Tibial nerve (tissue), 4 donors: ENCODE data around the gene ZSWIM7. TPM values are rescaled to one million over a fixed set of nuclear protein-coding genes. Genes with fewer than 3 reads are reported as not detected.

Experiments used
- DNase-seq, 2 donors: peaks; one replicate each; pipeline ENCODE4 v3.0.0-alpha.2; 2019; ENCODE audit warnings: low spot score in 2 of 2
- H3K27ac ChIP-seq, 4 donors: fragments of 200-600 bp; sonication (generic) in 3 of 4; one replicate each; pipeline ENCODE4 v1.5.1; 2017 to 2019; ENCODE audit warnings: mild to moderate bottlenecking in 1 of 4
- H3K27me3 ChIP-seq, 2 donors: fragments of 200-600 bp; sonication (generic) in 1 of 2; one replicate each; pipeline versions ENCODE4 v1.5.1 to v1.6.0; 2017 to 2019
- H3K36me3 ChIP-seq, 3 donors: fragments of 200-600 bp; sonication (generic); one replicate each; pipeline ENCODE4 v1.5.1; 2018 to 2019
- H3K4me1 ChIP-seq, 4 donors: fragments of 200-600 bp; sonication (generic) in 3 of 4; one replicate each; pipeline ENCODE4 v1.5.1; 2017 to 2019
- H3K4me3 ChIP-seq, 4 donors: fragments of 200-600 bp; sonication (generic) in 3 of 4; one replicate each; pipeline ENCODE4 v1.5.1; 2017 to 2019; ENCODE audit warnings: mild to moderate bottlenecking in 1 of 4, moderate library complexity in 1 of 4
- H3K9me3 ChIP-seq, 4 donors: fragments of 200-600 bp; sonication (generic) in 3 of 4; one replicate each; pipeline ENCODE4 v1.5.1; 2017 to 2019
- EP300 ChIP-seq, 2 donors: sonication (generic); formaldehyde crosslinking; IDR thresholded peaks; one replicate each; pipeline ENCODE4 v1.6.1; 2017; ENCODE audit warnings: antibody characterized with exemption in 2 of 2, mild to moderate bottlenecking in 1 of 2
- POLR2A ChIP-seq, 2 donors: fragments of 450-650 bp; IDR thresholded peaks; one replicate each; pipeline ENCODE4 v1.6.1; 2017; ENCODE audit warnings: antibody characterized with exemption in 2 of 2, mild to moderate bottlenecking in 2 of 2, moderate library complexity in 2 of 2
- WGBS, 2 donors: methylation state at CpG; one replicate each; pipeline ENCODE4 v1.1.5; 2018; 5-methylcytosine and 5-hydroxymethylcytosine counted together
- total RNA-seq, 4 donors: library from RNA; depleted of rRNA; stranded (reverse); fragments of >200 nt; gene quantifications; one replicate each; pipeline ENCODE4 v1.1.0, GENCODE V29; 2016
- TF ChIP-seq, protein P1 (sequence below), 5 experiments: fragments of 200-600 bp in 3 of 5; fragments of 450-650 bp in 2 of 5; sonication (generic) in 3 of 5; IDR thresholded peaks; one replicate each; pipeline ENCODE4 v1.5.1; 2016 to 2019; ENCODE audit warnings: antibody characterized with exemption in 5 of 5, mild to moderate bottlenecking in 3 of 5, moderate library complexity in 2 of 5

ZSWIM7 gene
- total RNA-seq, 4 donors from 2014 or later: 7.0 to 31.2 (median 17.4) TPM

DNA sequence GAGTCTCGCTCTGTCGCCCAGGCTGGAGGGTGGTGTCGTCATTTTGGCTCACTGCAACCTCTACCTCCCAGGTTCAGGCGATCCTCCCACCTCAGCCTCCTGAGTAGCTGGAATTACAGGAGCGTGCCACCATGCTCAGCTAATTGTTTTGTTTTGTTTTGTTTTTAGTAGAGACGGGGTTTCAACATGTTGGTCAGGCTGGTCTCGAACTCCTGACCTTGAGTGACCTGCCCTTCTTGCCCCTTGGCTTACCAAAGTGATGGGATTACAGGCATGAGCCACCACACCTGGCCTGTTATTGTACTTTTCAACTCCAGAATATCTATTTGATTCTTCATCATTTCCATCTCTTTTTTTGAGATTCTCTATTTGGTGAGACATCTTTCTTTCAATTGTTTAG lies 63.6 kb downstream of the ZSWIM7 start:
- no peaks in the 10 kb centered on the region for H3K4me1 ChIP-seq
- no peak overlapping the region for H3K4me3 ChIP-seq
- TF ChIP-seq EP300 (IDR thresholded peaks at IDR 0.05) (no peak), POLR2A (IDR thresholded peaks at IDR 0.05) (no peak)
- TF ChIP-seq, protein P1, sequence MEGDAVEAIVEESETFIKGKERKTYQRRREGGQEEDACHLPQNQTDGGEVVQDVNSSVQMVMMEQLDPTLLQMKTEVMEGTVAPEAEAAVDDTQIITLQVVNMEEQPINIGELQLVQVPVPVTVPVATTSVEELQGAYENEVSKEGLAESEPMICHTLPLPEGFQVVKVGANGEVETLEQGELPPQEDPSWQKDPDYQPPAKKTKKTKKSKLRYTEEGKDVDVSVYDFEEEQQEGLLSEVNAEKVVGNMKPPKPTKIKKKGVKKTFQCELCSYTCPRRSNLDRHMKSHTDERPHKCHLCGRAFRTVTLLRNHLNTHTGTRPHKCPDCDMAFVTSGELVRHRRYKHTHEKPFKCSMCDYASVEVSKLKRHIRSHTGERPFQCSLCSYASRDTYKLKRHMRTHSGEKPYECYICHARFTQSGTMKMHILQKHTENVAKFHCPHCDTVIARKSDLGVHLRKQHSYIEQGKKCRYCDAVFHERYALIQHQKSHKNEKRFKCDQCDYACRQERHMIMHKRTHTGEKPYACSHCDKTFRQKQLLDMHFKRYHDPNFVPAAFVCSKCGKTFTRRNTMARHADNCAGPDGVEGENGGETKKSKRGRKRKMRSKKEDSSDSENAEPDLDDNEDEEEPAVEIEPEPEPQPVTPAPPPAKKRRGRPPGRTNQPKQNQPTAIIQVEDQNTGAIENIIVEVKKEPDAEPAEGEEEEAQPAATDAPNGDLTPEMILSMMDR (IDR thresholded peaks at IDR 0.05): no peak
- WGBS, 2 donors: 89 to 96% methylated on average over 7 of the region's 7 CpGs
- DNase-seq: no peak
- H3K9me3 ChIP-seq: no peaks in the 10 kb centered on the region
- H3K36me3 ChIP-seq: no peaks in the 10 kb centered on the region
- no peaks in the 10 kb centered on the region for H3K27me3 ChIP-seq
- no peak overlapping the region for H3K27ac ChIP-seq

DNA sequence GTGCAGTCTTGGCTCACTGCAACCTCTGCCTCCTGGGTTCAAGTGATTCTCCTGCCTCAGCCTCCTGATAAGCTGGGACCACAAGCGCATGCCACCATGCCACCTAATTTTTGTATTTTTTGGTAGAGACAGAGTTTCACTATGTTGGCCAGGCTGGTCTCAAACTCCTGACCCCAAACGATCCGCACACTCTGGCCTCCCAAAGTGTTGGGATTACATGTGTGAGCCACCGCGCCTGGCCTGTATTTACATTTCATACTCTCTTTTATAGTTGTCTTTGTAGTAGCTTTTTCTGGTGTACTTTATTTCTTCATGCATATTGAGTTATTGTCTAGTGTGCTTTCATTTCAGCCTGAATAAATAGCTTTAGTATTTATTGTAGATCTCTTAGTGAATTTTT lies 64.6 kb downstream of the ZSWIM7 start:
- 92 to 99% methylated on average over 5 of the region's 5 CpGs for WGBS, 2 donors
- TF ChIP-seq, protein P1 (IDR thresholded peaks at IDR 0.05): no peak
- Histone ChIP-seq H3K27me3 (no peaks in the 10 kb centered on the region), H3K4me1 (no peaks in the 10 kb centered on the region), H3K9me3 (no peaks in the 10 kb centered on the region), H3K4me3 (no peak overlapping the region), H3K27ac (no peak overlapping the region), H3K36me3 (no peaks in the 10 kb centered on the region)
- no peak for DNase-seq

DNA sequence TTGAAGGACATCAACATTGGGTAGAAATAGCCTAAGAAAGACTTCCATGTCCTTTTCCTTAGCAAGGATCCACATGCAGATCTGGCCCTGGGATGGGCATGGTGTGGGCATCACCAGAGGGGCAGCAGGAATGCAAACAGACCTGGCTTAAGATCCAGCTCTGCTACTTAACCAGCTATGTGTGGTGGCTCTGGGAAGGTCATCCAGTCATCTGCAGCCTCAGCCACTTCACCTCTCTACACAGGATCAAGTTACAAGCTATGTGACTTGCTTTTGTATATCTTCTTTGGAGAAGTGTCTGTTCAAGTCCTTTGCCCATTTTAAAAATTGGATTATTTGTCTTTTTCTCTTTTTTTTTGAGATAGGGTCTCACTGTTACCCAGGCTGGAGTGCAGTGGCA lies 68.1 kb downstream of the ZSWIM7 start:
- DNase-seq: no peak

DNA sequence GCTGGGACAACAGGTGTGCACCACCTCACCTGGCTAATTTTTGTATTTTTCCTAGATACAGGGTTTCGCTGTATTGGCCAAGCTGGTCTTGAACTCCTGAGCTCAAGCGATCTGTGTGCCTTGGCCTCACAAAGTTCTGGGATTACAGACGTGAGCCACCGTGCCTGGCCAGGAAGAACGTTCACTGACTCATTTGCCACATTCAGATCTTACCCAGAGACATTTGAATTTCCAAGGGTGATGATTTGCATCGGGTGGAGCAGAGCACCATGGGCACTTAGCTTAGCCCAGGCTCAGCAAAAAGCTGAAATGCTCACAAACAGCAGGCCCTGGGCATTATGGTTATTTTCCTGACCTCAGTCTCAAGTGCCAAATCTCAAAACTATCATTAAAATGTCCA lies 69.1 kb downstream of the ZSWIM7 start:
- Histone ChIP-seq H3K4me3 (no peak overlapping the region), H3K36me3 (no peaks in the 10 kb centered on the region), H3K9me3 (no peaks in the 10 kb centered on the region), H3K27ac (no peak overlapping the region), H3K27me3 (no peaks in the 10 kb centered on the region), H3K4me1 (no peaks in the 10 kb centered on the region)
- TF ChIP-seq, protein P1 (IDR thresholded peaks at IDR 0.05): no peak
- TF ChIP-seq EP300 (IDR thresholded peaks at IDR 0.05) (no peak), POLR2A (IDR thresholded peaks at IDR 0.05) (no peak)
- WGBS, 2 donors: 73 to 77% methylated on average over 6 of the region's 6 CpGs
- DNase-seq: no peak

More for the DNA sequence above, 68.1 kb downstream of the ZSWIM7 start:
- no peak for TF ChIP-seq POLR2A (IDR thresholded peaks at IDR 0.05)
- no peak for TF ChIP-seq EP300 (IDR thresholded peaks at IDR 0.05)
- TF ChIP-seq, protein P1 (IDR thresholded peaks at IDR 0.05): no peak
- Histone ChIP-seq H3K4me1 (no peaks in the 10 kb centered on the region), H3K36me3 (no peaks in the 10 kb centered on the region), H3K27ac (no peak overlapping the region), H3K9me3 (no peaks in the 10 kb centered on the region), H3K4me3 (no peak overlapping the region), H3K27me3 (no peaks in the 10 kb centered on the region)

DNA sequence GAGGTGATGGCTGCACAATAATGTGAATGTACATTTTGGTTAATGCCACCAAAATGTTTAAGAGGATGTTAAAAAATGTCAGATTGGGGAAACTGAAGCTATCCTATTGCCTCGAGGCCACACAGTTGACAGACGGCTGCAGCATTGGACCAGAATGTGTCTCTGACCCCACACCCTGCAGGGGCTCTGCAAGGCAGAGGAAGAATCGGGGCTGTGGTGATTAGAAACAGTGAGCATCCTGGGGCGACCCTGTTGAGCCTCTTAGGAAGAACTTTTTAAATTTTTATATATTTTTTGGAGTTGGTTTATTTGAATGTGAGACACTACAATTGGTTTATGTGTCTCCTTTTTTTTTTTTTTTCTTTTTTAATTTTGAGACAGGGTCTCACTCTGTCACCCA lies 69.6 kb downstream of the ZSWIM7 start:
- Histone ChIP-seq H3K4me1 (no peaks in the 10 kb centered on the region), H3K4me3 (no peak overlapping the region), H3K27ac (no peak overlapping the region), H3K27me3 (no peaks in the 10 kb centered on the region), H3K9me3 (no peaks in the 10 kb centered on the region), H3K36me3 (no peaks in the 10 kb centered on the region)
- 52 to 62% methylated on average over 4 of the region's 4 CpGs for WGBS, 2 donors
- DNase-seq: no peak
- TF ChIP-seq, protein P1 (IDR thresholded peaks at IDR 0.05): no peak
- TF ChIP-seq EP300 (IDR thresholded peaks at IDR 0.05): no peak
